HG03064 (cell line): ENCODE measurements around the gene KCNMB2.
"Not testable (repeated sequence)": the region's sequence is repeated elsewhere in the genome, so short reads cannot be mapped to it uniquely, and the experiment has no call there.

Source experiments
- ATAC-seq: cut with Tn5 transposase; IDR thresholded peaks from one replicate; pipeline ENCODE4 v1.9.1; 2021; ENCODE audit warnings: low read depth; ENCODE audit not compliant: unreplicated experiment

Gene KCNMB2

DNA sequence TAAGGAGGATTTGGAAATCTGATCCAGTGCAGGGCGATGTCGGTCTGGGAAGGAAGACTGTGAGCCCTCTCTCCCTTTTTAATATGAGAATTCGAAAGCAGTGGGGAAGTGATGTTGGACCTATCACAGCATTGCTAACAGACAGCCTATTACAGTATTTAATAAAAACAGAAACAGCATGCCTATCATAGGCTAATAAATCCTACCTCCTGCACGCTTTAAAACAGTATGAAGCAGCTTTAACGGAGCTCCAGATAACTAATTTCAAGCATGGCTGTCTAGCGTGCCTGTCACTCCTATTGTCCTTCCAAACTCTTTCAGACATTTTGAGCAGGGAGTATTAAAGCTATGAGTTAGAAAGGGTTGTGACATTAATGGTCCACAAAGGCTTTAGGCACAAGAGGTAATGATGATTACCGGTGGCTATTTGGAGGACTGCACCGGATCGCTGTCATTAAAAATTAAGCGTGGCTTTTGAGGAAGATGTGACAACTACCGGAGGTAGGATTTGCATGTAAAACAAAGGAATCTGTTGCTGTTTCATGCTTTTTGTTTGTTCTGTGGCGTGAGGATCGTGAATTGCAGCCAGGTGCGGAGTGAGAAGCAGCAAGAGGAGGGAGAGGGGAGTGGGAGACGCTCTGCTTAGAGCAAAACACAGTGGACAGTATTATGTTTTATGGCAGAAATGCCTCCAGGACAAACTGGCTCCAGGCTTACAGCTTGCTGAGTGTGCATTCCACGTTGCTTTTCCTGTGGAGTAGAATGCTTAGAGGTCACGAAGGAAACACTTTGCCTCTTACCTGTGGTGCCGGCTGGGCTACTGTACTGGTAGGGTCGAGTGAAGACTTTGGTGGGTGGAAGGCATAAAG lies at the start of gene KCNMB2:
Gene KCNMB2, plus strand, starts transcription at position 226 of the 869 bp plus-strand sequence.
- no peak for ATAC-seq

DNA sequence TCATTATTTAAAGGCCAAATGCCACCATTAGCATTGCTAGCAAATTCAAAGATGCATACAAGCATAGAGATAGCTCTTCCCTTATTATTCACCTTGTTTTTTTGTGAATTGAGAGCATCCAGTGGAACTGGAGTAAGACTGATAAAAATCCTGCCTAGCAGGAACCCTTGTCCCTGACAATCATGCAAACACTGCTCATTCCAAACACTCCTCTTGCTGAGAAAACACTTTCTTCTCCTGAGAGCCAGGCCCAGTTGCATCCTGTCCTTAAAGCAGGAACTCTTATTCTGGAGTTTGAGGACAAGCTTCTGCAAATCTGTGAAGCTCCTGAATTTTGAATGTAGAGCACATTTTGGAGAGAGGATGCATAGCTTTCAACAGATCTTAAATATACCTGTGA lies 49.3 kb upstream of the KCNMB2 start:
- no peak for ATAC-seq

DNA sequence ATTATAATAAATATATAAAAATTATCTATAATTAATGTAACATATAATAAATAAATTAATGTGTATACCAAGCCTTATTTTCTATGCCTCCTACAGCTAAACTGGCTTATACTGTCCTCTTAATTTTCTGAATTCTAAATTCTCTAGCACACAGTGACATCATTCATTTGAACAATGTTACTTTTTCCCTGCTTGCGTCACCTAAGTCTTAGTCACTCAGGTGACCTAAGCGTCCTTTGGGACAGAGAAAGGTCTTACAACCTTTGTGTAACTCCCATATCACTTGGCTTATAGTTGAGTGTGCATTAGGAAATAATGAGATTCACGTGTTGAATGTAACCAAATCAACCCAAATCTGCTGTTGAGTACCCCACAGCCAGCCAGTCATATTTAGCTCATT lies 48.5 kb upstream of the KCNMB2 start:
- ATAC-seq: no peak

DNA sequence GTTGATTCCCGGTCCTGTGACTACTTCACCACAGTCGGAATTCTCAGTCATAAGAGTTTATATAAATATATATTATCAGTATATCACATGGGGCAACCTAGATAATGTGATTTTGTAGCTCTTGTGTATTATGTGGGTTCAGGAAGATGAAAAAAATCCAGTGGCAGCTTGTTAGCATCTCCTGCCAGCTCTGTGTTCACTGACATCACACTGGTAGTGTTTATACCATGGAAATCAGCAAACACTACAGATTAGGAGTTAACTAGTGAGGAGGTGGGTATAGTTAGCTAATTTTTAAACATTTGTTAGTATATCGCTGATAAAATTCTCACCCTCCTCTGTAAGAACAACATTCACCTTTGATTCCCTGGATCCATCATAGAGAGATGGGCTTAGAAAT lies 44.5 kb upstream of the KCNMB2 start:
- no peak for ATAC-seq

DNA sequence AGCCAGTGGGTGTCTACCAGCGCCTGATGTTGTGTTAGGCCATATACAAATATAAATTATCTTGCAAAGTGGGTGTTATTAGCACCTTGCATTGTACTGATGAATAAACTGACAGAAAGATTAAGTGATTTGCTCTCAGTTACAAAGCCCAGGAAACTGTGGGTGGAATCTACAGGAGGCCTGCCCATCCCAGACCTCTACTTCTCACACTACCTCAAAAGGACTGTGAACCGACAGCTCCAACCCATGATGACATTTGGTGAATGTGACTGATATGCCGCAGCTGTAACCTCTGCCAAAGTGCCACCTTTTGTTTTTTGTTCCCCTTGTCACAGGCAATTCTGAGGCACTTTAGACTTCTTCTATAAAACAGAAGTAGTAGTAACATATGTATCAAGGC lies 43.7 kb upstream of the KCNMB2 start:
- ATAC-seq: no peak

DNA sequence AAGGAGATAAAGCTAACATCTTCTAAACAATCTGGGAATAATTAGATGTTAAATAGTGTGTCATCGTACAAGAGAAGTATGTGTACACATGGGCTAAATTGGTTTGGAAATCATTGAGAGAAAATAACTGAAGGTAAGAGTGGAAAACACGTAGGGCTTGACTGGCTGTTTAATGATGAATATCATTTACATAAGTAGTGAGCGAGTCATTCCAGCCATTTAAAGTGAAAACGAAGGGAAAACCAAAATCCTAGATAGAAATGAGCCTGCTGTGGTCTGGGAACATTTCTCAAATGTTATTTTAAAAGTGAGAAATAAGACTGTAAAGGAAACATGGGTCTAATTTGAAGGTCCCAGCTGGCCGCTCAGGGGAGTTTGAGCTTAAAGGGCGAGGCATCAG lies 41.9 kb upstream of the KCNMB2 start:
- ATAC-seq: no peak

DNA sequence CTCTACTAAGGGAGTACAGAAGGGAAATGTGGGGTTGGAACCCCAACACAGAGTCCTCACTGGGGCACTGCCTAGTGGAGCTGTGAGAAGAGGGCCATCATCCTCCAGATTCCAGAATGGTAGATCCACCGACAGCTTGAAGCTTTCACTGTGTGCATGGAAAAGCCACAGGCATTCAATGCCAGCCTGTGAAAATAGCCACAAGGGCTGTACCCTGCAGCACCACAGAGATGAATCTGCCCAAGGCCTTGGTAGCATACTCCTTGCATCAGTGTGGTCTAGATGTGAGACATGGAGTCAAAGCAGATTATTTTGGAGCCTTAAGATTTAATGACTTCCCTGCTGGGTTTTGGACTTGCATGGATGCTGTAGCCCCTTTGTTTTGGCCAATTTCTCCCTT lies 39.3 kb upstream of the KCNMB2 start:
- ATAC-seq: no peak

DNA sequence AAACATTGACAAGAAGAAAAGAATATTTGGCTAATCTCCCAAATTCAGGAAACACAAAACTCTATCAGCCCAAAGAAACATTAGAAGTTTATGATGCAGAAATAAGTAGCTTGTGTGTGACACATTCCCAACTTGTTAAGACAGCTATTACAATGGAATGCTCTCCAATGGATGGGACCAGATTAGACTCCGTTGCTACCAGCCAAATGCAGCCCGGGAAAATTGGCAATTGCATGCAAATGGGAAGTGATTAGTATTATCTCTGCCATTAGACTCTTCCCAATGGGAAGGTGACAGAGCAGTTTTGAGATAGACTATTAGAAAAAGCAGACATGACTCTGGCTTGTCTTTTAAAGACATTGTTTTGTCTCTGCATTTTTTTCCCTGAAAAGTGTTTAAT lies 37.4 kb upstream of the KCNMB2 start:
- ATAC-seq: no peak

DNA sequence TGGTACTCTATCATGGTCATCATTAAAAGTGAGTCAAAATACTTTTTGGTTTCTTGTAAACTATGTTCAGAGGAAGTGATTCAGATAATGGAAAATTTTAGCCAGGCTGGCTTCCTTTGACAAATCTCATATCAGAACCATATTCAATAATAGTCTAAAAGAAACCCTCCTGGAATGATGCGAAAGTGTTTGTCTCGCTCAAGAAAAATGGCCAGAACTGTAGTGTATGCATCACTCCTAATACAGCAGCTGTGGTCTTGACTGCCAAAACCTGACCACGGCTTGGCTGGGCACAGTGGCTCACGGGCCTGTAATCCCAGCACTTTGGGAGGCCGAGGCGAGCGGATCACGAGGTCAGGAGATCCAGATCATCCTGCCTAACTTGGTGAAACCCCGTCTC lies 35.6 kb upstream of the KCNMB2 start:
- no peak for ATAC-seq

DNA sequence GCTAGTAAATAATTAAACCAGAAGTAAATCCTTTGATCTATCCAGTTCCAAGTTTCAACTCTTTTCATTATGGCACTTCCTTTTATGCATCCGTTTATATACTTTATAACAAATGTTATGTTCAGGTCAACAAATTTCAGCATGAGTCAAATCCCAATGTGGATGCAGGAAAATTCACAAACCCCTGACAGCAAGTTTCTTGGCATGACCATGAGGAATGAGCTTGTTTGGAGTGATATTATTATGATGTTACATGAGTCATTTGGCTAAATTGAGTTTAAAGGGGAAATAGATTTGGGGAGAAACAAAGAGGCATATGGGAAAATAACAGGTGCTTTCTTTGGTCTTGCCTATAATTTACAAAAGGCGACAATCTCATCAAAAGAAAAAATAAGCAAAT lies 32.1 kb upstream of the KCNMB2 start:
- ATAC-seq: no peak

DNA sequence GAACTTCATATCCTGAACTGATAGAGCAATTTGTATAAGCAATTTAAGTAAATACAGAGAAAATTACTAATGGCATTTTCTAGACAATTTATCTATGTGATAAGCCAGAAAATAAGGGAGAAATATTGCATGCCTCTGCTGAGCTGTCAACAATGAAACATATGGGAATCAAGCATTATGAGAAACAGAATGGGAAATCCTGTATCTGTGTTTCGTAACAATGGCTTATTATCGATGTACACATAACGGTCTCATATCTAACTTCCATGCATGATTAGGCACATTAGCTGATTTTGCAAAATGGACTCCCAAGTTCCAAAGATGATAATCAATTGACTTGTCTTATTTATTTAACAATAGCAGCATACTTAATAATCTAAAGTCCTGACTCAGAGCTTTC lies 30.4 kb upstream of the KCNMB2 start:
- ATAC-seq: no peak

DNA sequence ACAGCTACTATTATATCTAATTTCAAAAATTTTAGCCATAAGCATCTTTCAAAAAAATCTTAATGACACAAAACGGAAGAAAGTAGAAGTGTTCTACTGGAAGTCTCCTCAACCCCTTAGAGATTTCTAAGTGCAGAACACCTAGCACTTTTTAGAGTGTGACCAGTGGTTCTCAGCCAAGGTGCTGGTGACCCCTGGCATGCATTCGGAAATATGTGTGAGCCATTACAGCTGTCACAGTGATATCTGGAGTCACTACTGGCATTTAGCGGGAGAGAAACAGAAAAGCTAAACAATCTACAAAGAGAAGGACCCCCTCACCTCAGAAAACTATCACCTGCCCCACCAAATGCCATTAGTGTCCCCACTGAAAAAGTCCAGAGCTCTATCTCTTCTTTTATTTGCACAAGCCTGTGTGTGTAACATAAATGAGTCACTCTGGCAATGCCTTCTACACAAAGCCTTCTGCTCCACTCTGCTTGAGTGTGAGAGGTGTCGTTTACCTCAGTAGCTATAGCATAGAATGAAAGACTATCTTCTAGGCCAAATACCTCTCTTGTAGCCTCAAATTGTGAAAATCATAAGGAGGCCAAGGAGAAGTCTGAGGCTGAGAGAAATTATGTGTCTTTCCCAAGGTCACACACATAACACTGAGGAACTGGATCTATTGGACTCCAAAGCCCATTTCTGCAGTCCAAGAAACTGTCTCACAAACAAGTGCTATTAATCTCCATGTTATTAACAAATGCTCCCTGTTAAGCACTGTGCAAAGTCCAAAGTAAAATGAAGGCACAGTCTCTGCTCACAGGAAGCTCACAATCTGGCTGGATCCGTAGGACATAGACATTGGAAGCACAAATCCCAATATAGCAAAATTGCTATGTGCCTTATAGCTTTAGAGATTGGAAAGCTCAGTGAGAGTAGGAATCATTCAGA lies 28.5 kb upstream of the KCNMB2 start:
- no peak for ATAC-seq

DNA sequence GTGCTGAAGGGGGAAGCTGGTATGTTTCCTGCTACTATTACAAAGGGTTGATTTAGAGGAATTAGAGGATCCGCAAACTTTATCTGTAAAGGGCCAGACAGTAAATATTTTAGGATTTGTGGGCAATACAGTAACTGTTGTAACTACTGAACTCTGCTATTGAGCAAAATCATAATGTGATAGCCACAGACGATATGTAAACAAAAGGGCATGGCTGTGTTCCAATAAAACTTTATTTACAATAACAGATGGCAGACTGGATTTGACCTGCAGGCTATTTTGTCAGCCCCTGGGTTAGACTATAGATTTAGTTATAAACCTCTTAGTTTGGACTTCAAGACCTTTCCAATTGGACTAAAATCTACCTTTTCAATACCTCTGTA lies 27.8 kb upstream of the KCNMB2 start:
- ATAC-seq: no peak

DNA sequence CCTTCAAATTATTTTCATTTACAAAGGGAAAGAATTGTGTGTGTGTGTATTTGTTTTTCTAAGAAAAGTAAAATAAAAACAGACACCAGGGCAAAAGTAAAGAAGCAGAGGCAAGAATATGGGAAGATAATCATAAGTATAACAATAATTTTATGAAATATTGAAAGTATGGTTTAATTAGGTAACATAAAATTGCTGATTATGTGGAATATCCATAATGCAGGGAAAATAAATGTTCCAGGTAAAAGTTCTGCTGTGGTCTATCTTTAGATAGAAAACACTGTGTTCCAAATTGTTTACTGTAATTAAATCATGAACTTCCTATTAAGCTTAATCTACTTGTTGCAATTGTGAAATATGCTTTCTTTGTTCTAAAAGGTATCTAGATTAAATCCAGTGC lies 25.7 kb upstream of the KCNMB2 start:
- no peak for ATAC-seq

DNA sequence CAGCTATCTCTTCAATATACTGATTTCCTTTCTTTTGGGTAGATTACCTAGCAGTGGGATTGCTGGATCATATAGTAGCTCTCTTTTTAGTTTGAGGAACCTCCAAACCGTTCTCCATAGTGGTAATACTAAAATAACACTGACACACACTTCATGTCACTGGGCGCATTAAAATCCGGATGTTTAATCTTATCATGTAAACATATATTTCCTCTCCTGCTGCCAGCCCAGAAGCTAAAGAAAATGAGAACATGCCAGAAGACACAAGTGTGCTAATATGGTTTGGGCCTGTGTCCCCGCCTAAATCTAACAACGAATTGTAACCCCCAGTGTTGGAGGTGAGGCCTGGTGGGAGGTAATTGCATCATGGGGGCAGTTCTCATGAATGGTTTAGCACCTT lies 23.6 kb upstream of the KCNMB2 start:
- no peak for ATAC-seq

DNA sequence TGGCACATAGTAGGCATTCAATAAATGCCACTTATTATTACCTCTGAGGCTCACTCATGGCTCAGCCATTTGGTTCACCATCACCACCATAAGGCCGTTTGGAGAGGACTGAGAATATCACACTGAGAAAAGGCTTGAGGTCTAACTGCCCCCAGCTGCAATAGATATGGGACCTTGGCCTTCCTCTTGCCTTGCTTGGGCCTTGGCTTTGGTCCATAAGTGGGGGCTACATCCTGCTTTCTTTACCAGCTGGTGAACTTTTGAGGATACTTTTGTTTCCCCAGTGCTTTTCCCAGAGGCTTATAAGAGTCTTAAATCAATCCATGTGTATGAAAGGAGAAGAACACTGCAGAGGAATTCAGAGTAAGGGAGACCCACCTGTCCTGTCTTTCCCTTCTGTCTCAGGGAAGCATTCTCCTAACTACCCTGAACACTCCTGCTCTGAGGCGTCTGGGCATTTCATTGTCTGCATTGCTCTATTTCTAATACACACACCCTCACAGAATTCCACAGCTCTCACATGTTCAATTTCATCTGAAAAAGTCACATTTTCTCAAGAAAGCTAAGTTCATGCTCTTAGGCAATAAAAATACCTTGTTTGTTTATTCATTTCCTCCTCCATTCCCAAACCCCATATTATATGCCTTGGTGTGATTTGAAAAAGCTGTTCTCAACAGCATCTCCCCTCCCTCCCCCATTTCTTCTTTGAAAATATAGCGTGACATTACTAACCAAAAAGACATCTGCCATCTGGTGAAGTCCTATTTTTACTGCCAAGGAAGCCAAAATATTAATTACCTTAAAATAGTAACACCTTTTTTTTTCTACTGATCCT lies 22.5 kb upstream of the KCNMB2 start:
- ATAC-seq: no peak

DNA sequence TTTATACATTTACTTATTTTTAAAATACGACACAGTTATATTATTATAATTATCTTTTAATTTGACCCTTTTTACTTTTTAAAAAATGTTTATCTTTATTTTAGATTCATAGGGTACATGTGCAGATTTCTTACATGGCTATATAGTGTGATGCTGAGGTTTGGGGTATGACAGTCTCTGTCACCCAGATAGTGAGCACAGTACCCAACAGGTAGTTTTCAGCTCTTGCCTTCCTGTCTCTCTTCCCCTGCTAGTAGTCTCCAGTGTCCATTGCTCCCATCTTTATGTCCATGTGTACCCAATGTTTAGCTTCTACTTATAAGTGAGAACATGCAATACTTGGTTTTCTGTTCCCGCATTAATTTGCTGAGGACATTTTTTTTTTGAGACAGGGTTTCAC lies 21.8 kb upstream of the KCNMB2 start:
- ATAC-seq: no peak

DNA sequence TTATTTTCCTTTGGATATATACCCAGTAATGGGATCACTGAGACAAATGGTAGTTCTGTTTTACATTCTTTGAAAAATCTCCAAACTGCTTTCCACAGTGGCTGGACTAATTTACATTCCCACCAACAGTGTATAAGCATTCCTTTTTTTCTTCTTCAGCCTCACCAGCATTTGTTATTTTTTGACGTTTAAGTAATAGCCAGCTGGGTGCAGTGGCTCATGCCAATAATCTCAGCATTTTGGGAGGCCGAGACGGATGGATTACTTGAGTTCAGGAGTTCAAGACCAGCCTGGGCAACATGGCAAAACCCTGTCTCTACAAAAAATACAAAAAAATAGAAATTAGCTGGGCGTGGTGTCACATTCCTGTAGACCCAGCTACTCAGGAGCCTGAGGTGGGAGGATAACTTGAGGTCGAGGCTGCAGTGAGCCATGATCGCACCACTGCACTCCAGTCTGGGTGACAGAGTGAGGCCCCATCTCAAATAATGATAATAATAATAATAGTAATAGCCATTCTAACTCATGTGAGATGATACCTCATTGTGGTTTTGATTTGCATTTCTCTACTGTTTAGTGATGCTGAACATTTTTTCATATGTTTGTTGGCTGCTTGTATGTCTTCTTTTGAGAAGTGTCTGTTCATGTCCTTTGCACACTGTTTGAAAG lies 21.0 kb upstream of the KCNMB2 start:
- not testable (repeated sequence) for ATAC-seq

DNA sequence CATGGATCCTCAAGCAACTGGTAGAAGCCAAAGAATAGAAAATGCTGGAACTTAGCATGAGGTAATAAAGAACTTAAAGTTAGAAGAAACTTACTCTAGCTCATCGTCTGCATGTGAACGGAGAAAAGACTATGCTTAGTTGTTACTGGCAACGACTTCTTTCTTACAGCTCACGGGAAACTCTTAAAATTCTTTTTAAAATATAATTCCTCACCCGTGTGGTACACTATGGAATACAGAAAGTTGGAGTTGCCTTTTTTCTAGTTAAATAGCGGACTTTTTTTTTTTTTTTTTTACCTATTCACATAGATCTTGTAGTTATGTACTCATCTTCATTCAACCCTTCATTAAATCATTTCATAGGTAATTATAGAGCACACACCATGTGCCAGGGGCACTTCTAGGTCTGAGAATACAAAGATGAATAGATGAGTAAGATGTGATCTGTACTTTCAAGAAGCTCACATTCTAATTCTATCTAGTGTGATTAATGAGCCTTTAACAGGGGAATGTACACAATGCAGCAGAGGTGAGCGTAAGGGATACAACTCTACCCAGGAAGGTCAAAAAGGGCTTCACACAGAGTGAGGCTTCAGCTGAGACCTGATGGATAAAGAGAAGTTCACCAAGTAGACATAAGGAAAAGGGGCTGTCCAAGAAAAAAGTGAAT lies 18.4 kb upstream of the KCNMB2 start:
- ATAC-seq: no peak
